ENCODE data around the gene TMEM209.
"Not testable (repeated sequence)": the region's sequence is repeated elsewhere in the genome, so short reads cannot be mapped to it uniquely, and the experiment has no call there.

TMEM209 gene

DNA sequence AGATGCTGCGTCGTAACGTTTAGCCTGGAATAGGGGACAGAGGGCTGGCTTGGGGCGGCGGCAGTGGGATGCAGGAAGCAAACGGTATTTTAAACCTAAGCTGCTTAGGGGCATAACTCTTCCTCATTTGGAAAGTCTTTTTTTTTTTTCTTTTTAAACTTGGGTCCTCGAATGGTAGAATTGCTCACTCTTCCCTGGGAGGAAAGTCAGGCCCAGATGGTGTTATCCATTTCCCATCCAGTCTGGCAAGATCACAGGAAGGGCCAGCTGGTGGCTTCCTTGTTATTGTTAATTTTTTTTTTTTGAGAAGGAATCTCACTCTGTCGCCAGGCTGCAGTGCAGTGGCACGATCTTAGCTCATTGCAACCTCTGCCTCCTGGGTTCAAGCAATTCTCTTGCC is 56.6 kb downstream of the TMEM209 start:
- Histone ChIP-seq H3K4me3 (ENCODE audit: low read length) (no peak overlapping the region), H3K4me1 (ENCODE audit: control insufficient read depth, insufficient read depth, low read length) (peaks cover 23% of the 10 kb centered on the region), H3K36me3 (ENCODE audit: control insufficient read depth, insufficient read depth, low read length, severe bottlenecking) (no peaks in the 10 kb centered on the region), H3K9ac (ENCODE audit: low read length) (no peak overlapping the region), H3K27me3 (replicated peaks; ENCODE audit: control insufficient read depth, insufficient read depth, low read length) (no peaks in the 10 kb centered on the region), H3K9me3 (ENCODE audit: control insufficient read depth, low read length) (no peaks in the 10 kb centered on the region)
- DNase-seq (ENCODE audit: low read depth): no peak

GRCh38 chr7:130147710-130148325 is 57.4 kb downstream of the TMEM209 start:
- no peak for DNase-seq (ENCODE audit: low read depth)
- H3K36me3 ChIP-seq (ENCODE audit: control insufficient read depth, insufficient read depth, low read length, severe bottlenecking): no peaks in the 10 kb centered on the region
- peaks cover 15% of the 10 kb centered on the region for H3K4me1 ChIP-seq (ENCODE audit: control insufficient read depth, insufficient read depth, low read length)
- no peak overlapping the region for H3K4me3 ChIP-seq (ENCODE audit: low read length)
- no peaks in the 10 kb centered on the region for H3K27me3 ChIP-seq (replicated peaks; ENCODE audit: control insufficient read depth, insufficient read depth, low read length)
- no peak overlapping the region for H3K9ac ChIP-seq (ENCODE audit: low read length)
- H3K9me3 ChIP-seq (ENCODE audit: control insufficient read depth, low read length): no peaks in the 10 kb centered on the region

GRCh38 chr7:130146693-130147405 is 58.4 kb downstream of the TMEM209 start:
- no peaks in the 10 kb centered on the region for H3K27me3 ChIP-seq (replicated peaks; ENCODE audit: control insufficient read depth, insufficient read depth, low read length)
- H3K4me3 ChIP-seq (ENCODE audit: low read length): no peak overlapping the region
- H3K4me1 ChIP-seq (ENCODE audit: control insufficient read depth, insufficient read depth, low read length): peaks cover 14% of the 10 kb centered on the region
- H3K9ac ChIP-seq (ENCODE audit: low read length): no peak overlapping the region
- H3K36me3 ChIP-seq (ENCODE audit: control insufficient read depth, insufficient read depth, low read length, severe bottlenecking): no peaks in the 10 kb centered on the region
- no peaks in the 10 kb centered on the region for H3K9me3 ChIP-seq (ENCODE audit: control insufficient read depth, low read length)
- no peak for DNase-seq (ENCODE audit: low read depth)

DNA sequence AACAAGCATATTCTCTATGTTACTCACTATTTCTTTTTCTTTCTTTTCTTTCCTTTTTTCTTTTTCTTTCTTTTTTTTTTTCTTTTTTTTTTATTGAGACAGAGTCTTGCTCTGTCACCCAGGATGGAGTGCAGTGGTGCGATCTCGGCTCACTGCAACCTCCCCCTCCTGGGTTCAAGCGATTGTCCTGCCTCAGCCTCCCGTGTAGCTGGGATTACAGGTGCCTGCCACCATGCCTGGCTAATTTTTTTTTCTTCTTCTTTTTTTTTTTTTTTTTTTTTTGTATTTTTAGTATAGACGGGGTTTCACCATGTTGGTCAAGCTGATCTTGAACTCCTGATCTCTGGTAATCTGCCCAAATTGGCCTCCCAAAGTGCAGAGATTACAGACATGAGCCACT is 59.1 kb downstream of the TMEM209 start:
- H3K4me3 ChIP-seq (ENCODE audit: low read length); H3K9ac ChIP-seq (ENCODE audit: low read length); H3K27me3 ChIP-seq (replicated peaks; ENCODE audit: control insufficient read depth, insufficient read depth, low read length); H3K9me3 ChIP-seq (ENCODE audit: control insufficient read depth, low read length); DNase-seq (ENCODE audit: low read depth); H3K36me3 ChIP-seq (ENCODE audit: control insufficient read depth, insufficient read depth, low read length, severe bottlenecking): not testable (repeated sequence)
- H3K4me1 ChIP-seq (ENCODE audit: control insufficient read depth, insufficient read depth, low read length): peaks cover 21% of the 10 kb centered on the region

GRCh38 chr7:130145424-130146100 is 59.6 kb downstream of the TMEM209 start:
- Histone ChIP-seq H3K4me1 (ENCODE audit: control insufficient read depth, insufficient read depth, low read length) (peaks cover 24% of the 10 kb centered on the region), H3K9me3 (ENCODE audit: control insufficient read depth, low read length) (no peaks in the 10 kb centered on the region), H3K9ac (ENCODE audit: low read length) (no peak overlapping the region), H3K4me3 (ENCODE audit: low read length) (no peak overlapping the region), H3K36me3 (ENCODE audit: control insufficient read depth, insufficient read depth, low read length, severe bottlenecking) (no peaks in the 10 kb centered on the region), H3K27me3 (replicated peaks; ENCODE audit: control insufficient read depth, insufficient read depth, low read length) (no peaks in the 10 kb centered on the region)
- DNase-seq (ENCODE audit: low read depth): no peak

GRCh38 chr7:130144312-130145171 is 60.7 kb downstream of the TMEM209 start:
- Histone ChIP-seq H3K27me3 (replicated peaks; ENCODE audit: control insufficient read depth, insufficient read depth, low read length) (no peaks in the 10 kb centered on the region), H3K4me3 (ENCODE audit: low read length) (no peak overlapping the region), H3K36me3 (ENCODE audit: control insufficient read depth, insufficient read depth, low read length, severe bottlenecking) (no peaks in the 10 kb centered on the region), H3K9ac (ENCODE audit: low read length) (no peak overlapping the region), H3K4me1 (ENCODE audit: control insufficient read depth, insufficient read depth, low read length) (peaks cover 24% of the 10 kb centered on the region), H3K9me3 (ENCODE audit: control insufficient read depth, low read length) (no peaks in the 10 kb centered on the region)
- peak; percentile 73 for DNase-seq (ENCODE audit: low read depth)

GRCh38 chr7:130143986-130144311 is 61.3 kb downstream of the TMEM209 start:
- DNase-seq (ENCODE audit: low read depth): no peak
- H3K27me3 ChIP-seq (replicated peaks; ENCODE audit: control insufficient read depth, insufficient read depth, low read length): no peaks in the 10 kb centered on the region
- H3K9ac ChIP-seq (ENCODE audit: low read length): no peak overlapping the region
- no peaks in the 10 kb centered on the region for H3K36me3 ChIP-seq (ENCODE audit: control insufficient read depth, insufficient read depth, low read length, severe bottlenecking)
- peaks cover 24% of the 10 kb centered on the region for H3K4me1 ChIP-seq (ENCODE audit: control insufficient read depth, insufficient read depth, low read length)
- no peak overlapping the region for H3K4me3 ChIP-seq (ENCODE audit: low read length)
- H3K9me3 ChIP-seq (ENCODE audit: control insufficient read depth, low read length): no peaks in the 10 kb centered on the region

GRCh38 chr7:130143334-130143732 is 61.9 kb downstream of the TMEM209 start:
- no peaks in the 10 kb centered on the region for H3K36me3 ChIP-seq (ENCODE audit: control insufficient read depth, insufficient read depth, low read length, severe bottlenecking)
- H3K9me3 ChIP-seq (ENCODE audit: control insufficient read depth, low read length): no peaks in the 10 kb centered on the region
- no peaks in the 10 kb centered on the region for H3K27me3 ChIP-seq (replicated peaks; ENCODE audit: control insufficient read depth, insufficient read depth, low read length)
- DNase-seq (ENCODE audit: low read depth): no peak
- no peak overlapping the region for H3K4me3 ChIP-seq (ENCODE audit: low read length)
- H3K4me1 ChIP-seq (ENCODE audit: control insufficient read depth, insufficient read depth, low read length): peaks cover 24% of the 10 kb centered on the region
- no peak overlapping the region for H3K9ac ChIP-seq (ENCODE audit: low read length)

GRCh38 chr7:130142654-130143333 is 62.4 kb downstream of the TMEM209 start:
- Histone ChIP-seq H3K4me3 (ENCODE audit: low read length) (no peak overlapping the region), H3K4me1 (ENCODE audit: control insufficient read depth, insufficient read depth, low read length) (peaks cover 24% of the 10 kb centered on the region), H3K9me3 (ENCODE audit: control insufficient read depth, low read length) (no peaks in the 10 kb centered on the region), H3K27me3 (replicated peaks; ENCODE audit: control insufficient read depth, insufficient read depth, low read length) (no peaks in the 10 kb centered on the region), H3K36me3 (ENCODE audit: control insufficient read depth, insufficient read depth, low read length, severe bottlenecking) (peaks cover 1% of the 10 kb centered on the region), H3K9ac (ENCODE audit: low read length) (no peak overlapping the region)
- DNase-seq (ENCODE audit: low read depth): no peak

GRCh38 chr7:130141884-130142653 is 63.1 kb downstream of the TMEM209 start:
- Histone ChIP-seq H3K9ac (ENCODE audit: low read length) (peak overlapping the region; percentile 83), H3K36me3 (ENCODE audit: control insufficient read depth, insufficient read depth, low read length, severe bottlenecking) (peaks cover 4% of the 10 kb centered on the region), H3K4me1 (ENCODE audit: control insufficient read depth, insufficient read depth, low read length) (peaks cover 24% of the 10 kb centered on the region), H3K4me3 (ENCODE audit: low read length) (peak overlapping the region; percentile 73), H3K27me3 (replicated peaks; ENCODE audit: control insufficient read depth, insufficient read depth, low read length) (no peaks in the 10 kb centered on the region), H3K9me3 (ENCODE audit: control insufficient read depth, low read length) (no peaks in the 10 kb centered on the region)
- no peak for DNase-seq (ENCODE audit: low read depth)
